MV-4-11 (cell line): ENCODE measurements around the gene KIF13A.
A peak's percentile ranks its signal among the peaks of the same experiment; 100 is the strongest.
"Not testable (repeated sequence)": the region's sequence is repeated elsewhere in the genome, so short reads cannot be mapped to it uniquely, and the experiment has no call there.

Source experiments
- DNase-seq: peaks from one replicate; lab custom pipeline; 2025; lab: John Stamatoyannopoulos, UW

The KIF13A gene

GRCh38 chr6:17932330-17932852, 55.0 kb downstream of the KIF13A start:
- peak; percentile 21 for DNase-seq

- no peak for DNase-seq
Measured at GRCh38 chr6:17931227-17931626, 56.2 kb downstream of the KIF13A start.

- DNase-seq = no peak
Measured at GRCh38 chr6:17930321-17930993, 57.0 kb downstream of the KIF13A start.

GRCh38 chr6:17928514-17929430, 58.7 kb downstream of the KIF13A start:
- no peak for DNase-seq

GRCh38 chr6:17927705-17928104, 59.7 kb downstream of the KIF13A start:
- no peak for DNase-seq

GRCh38 chr6:17923401-17923863, 64.0 kb downstream of the KIF13A start:
- no peak for DNase-seq

GRCh38 chr6:17921454-17921853, 66.0 kb downstream of the KIF13A start:
- DNase-seq = no peak

- DNase-seq = no peak
Measured at GRCh38 chr6:17919496-17919895, 67.9 kb downstream of the KIF13A start.

GRCh38 chr6:17917837-17918763, 69.3 kb downstream of the KIF13A start:
- DNase-seq = no peak

- DNase-seq = no peak
Measured at GRCh38 chr6:17914651-17915050, 72.8 kb downstream of the KIF13A start.

GRCh38 chr6:17912521-17912920, 74.9 kb downstream of the KIF13A start:
- DNase-seq = no peak

GRCh38 chr6:17911656-17912055, 75.8 kb downstream of the KIF13A start:
- DNase-seq = not testable (repeated sequence)

- peak; percentile 23 for DNase-seq
Measured at GRCh38 chr6:17910189-17910588, 77.2 kb downstream of the KIF13A start.

- peak; percentile 0 for DNase-seq
Measured at GRCh38 chr6:17908831-17909230, 78.6 kb downstream of the KIF13A start.

GRCh38 chr6:17907406-17908229, 79.8 kb downstream of the KIF13A start:
- DNase-seq = peak; percentile 98

- DNase-seq = no peak
Measured at GRCh38 chr6:17905611-17906592, 81.5 kb downstream of the KIF13A start.

GRCh38 chr6:17904491-17905120, 82.8 kb downstream of the KIF13A start:
- DNase-seq = peak; percentile 27

- peak; percentile 29 for DNase-seq
Measured at GRCh38 chr6:17902974-17903373, 84.5 kb downstream of the KIF13A start.

GRCh38 chr6:17901493-17901892, 85.9 kb downstream of the KIF13A start:
- no peak for DNase-seq
